Activated effector memory CD4-positive, alpha-beta T cell treated with Interleukin-2 at 50 U/mL for 16 hours (primary cell): Measurements from ENCODE around the gene LIFR.

Experiments used
- DNase-seq: peaks from one replicate; pipeline ENCODE4 v3.0.0-alpha.2; 2020

Gene LIFR

DNA sequence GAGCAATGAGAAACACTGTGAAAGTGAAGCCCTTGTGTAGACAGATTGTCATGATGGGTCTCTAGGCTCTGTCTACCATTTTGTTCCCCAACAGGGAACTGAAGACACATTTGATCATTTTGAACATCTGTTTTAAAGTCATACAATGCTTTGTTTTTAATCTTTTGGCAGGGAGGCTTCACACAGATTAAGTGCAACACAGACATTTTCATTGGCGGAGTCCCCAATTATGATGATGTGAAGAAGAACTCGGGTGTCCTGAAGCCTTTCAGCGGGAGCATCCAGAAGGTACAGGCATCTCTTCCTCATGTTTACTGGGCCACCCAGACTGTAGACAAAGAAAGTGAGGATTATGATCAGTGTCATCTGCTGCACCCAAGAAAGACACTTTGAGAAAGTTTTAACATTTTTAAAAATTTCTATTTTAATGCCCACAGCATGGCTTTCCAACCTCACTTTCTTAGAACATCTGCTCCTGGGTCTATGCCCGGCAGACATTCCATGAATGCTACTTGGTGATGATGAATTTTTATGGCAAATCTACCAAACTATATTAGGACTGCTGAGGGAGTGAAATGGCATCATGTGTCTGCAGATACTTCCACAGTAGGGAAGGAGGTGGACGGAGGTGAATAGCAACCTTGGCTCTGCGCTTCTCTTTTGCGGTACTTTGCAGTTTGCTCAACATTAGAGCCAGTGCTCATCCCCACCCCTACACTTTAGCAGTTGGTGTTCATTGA lies 121.3 kb downstream of the LIFR start:
- DNase-seq, result no peak

DNA sequence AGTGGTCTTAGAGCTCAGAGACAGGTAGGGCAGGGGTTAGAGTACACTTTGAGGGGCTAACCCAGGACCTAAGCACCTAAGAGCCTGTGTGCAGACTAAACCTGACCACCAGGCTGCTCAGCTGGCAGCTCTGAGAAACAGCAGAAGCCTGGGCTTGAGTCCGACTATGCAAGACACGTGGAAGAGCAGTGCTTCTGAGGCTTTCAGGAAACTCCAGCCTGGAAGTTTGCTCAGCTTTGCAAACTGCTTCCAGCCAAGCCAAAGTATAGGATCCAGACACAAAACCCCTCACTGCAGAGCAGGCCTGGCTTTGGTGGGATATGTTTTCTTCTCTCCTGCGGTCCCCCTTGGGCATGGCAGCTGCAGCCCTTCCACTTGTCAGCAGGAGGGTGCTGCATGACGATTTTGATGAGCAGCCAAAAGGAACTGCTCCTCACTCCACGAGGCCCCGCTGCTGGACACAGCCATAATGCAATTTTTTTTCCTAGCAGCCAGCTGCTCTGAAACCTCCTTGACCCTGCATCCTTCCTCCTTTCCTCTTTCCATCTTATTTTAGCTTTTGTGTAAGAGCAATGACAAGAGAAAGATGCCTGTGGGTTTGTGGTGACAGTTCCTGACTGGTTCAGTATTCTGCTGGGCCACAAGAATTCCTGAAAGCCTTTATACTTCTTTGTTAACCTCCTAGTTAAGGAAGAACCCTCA lies 123.1 kb downstream of the LIFR start:
- no peak for DNase-seq

DNA sequence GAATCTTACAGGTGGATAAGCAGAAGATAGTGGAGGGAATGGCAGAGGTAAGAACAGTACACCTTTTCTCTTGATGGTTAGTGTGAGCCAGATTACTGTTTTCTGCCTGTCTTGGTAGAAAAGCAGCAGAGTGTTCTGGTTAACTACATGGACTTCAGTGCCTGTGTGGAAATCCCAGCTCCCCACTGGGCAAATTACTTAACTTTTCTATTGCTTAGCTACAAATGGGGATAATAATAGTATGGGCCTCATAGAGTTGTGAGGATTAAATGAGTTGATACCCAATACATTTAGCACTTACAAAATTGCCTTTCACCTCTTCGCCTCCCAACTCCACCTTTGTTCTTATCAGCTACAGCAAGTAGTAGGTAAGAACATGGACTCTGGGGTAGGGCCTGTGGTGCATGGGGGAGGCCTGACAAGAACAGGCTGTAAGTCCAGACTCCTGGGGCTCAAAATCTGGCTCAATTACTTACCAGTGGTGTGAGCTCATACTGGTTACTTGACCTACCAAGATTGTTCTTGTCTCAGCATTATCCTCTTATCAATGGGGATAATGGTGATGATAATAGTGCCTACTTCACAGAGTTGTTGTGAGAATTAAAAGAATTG lies 125.1 kb downstream of the LIFR start:
- no peak for DNase-seq

DNA sequence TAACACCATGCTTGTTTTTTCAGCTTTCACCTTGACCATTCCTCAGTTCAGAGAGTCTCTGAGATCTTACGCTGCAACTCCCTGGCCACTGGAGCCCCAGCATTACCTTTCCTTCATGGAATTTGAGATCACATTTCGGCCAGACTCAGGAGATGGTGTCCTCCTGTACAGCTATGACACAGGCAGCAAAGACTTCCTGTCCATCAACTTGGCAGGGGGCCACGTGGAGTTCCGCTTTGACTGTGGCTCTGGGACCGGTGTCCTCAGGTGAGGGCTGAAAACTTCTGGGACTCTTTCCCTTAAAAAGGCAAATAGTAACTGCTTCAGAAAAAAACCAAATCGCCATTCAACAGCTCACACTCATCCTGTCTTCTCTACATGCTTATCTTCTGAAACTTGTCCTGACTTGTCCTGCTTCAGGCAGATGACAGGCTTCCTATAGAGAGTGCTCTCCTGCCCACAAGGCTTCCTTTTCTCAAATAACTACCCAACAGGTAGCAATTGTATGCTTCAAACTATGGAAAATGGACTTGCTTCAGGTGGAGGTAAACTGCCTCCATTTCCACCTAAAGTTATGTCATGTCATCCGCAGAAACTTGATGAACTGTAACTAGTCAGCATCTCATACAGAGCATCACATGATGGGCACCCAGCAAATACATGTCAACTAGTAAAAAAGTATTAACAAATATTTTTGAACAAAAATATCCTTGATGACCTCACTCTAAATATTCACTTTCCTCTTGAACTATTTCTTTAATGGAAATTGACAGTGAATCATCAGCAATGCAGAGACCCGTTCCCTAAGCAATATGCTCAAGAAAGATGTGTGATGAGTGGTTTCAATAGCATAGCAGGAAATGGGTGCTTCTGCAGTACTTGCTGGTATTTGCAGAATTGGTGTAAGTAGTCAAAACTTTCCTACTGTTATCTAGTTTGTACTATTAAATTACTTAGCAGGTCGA lies 129.2 kb downstream of the LIFR start:
- DNase-seq, result no peak

DNA sequence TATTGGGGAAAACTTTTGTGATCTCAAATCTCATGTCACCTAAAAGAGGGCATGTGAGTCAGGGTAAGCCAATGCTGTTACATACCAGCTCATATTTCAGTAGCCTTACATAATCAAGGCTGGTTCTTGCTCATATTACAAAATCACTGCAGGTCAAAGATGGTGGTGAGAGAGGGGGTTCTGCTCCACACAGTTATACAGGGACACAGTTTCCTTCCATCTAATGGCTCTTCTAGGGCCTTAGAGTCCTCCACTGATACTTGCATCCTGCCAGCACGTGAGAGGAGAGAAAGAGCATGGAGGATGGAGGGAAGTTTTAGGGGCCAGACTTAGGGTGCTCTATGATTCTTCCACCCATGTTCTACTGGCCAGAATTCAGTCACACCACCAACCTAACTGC lies 130.0 kb downstream of the LIFR start:
- no peak for DNase-seq
